GM19025 (cell line): ENCODE results near the gene CLCN2.
"Not testable (repeated sequence)": the region's sequence is repeated elsewhere in the genome, so short reads cannot be mapped to it uniquely, and the experiment has no call there.

Experiments used
- ATAC-seq: cut with Tn5 transposase; IDR thresholded peaks from one replicate; pipeline ENCODE4 v1.9.1; 2021; ENCODE audit warnings: mild to moderate bottlenecking, low read depth, moderate library complexity; ENCODE audit not compliant: unreplicated experiment

Gene CLCN2

GRCh38 chr3:184347321-184348056, 13.9 kb downstream of the CLCN2 start:
- ATAC-seq, result no peak

GRCh38 chr3:184346480-184347190, 14.8 kb downstream of the CLCN2 start:
- no peak for ATAC-seq

GRCh38 chr3:184345317-184346144, 15.9 kb downstream of the CLCN2 start:
- ATAC-seq, result no peak

- no peak for ATAC-seq
These were observed 16.7 kb downstream of the CLCN2 start for GRCh38 chr3:184344579-184345316.

- no peak for ATAC-seq
These were observed 18.1 kb downstream of the CLCN2 start for GRCh38 chr3:184343200-184343876.

GRCh38 chr3:184341925-184342324, 19.5 kb downstream of the CLCN2 start:
- no peak for ATAC-seq

- not testable (repeated sequence) for ATAC-seq
These were observed 21.8 kb downstream of the CLCN2 start for GRCh38 chr3:184339451-184340135.

GRCh38 chr3:184339001-184339400, 22.4 kb downstream of the CLCN2 start:
- ATAC-seq, result no peak

GRCh38 chr3:184338511-184338945, 22.9 kb downstream of the CLCN2 start:
- ATAC-seq, result no peak

- no peak for ATAC-seq
These were observed 23.4 kb downstream of the CLCN2 start for GRCh38 chr3:184337981-184338380.

- ATAC-seq, result no peak
These were observed 24.0 kb downstream of the CLCN2 start, which contains the start of gene FAM131A for GRCh38 chr3:184337399-184337714. Gene FAM131A (plus strand): TSS chr3:184337600. CDS start chr3:184337631, 31 bp downstream.

GRCh38 chr3:184336547-184337398, 24.6 kb downstream of the CLCN2 start:
- ATAC-seq, result no peak

GRCh38 chr3:184335661-184336546, 25.5 kb downstream of the CLCN2 start:
- ATAC-seq, result peak; percentile 81

GRCh38 chr3:184335291-184335660, 26.1 kb downstream of the CLCN2 start:
- ATAC-seq, result no peak

GRCh38 chr3:184334470-184335158, 26.8 kb downstream of the CLCN2 start:
- ATAC-seq, result no peak

GRCh38 chr3:184333700-184334099, 27.7 kb downstream of the CLCN2 start:
- ATAC-seq, result no peak

GRCh38 chr3:184333190-184333589, 28.2 kb downstream of the CLCN2 start:
- ATAC-seq, result no peak
